Astrocyte of the spinal cord (primary cell): ENCODE measurements around the gene GPR82.
"Not testable (repeated sequence)": the region's sequence is repeated elsewhere in the genome, so short reads cannot be mapped to it uniquely, and the experiment has no call there.

Experiments used
- DNase-seq: peaks from one replicate; pipeline ENCODE4 v3.0.0; 2011; ENCODE audit warnings: low read depth, low spot score
- H3K4me3 ChIP-seq: 2 replicates; pipeline ENCODE4 v1.5.1; 2011; ENCODE audit warnings: low read depth, mild to moderate bottlenecking, low read length, moderate library complexity
- in situ Hi-C: cut with HindIII; loops from 2 replicates; pipeline ENCODE4 v1.10.0; 2017; ENCODE audit warnings: low sequenced_read_pairs
- TF ChIP-seq, protein P1 (sequence below): IDR thresholded peaks from 2 replicates; pipeline ENCODE4 v1.5.1; 2012; ENCODE audit warnings: low read depth, mild to moderate bottlenecking, low read length, inconsistent platforms

GPR82 gene

DNA sequence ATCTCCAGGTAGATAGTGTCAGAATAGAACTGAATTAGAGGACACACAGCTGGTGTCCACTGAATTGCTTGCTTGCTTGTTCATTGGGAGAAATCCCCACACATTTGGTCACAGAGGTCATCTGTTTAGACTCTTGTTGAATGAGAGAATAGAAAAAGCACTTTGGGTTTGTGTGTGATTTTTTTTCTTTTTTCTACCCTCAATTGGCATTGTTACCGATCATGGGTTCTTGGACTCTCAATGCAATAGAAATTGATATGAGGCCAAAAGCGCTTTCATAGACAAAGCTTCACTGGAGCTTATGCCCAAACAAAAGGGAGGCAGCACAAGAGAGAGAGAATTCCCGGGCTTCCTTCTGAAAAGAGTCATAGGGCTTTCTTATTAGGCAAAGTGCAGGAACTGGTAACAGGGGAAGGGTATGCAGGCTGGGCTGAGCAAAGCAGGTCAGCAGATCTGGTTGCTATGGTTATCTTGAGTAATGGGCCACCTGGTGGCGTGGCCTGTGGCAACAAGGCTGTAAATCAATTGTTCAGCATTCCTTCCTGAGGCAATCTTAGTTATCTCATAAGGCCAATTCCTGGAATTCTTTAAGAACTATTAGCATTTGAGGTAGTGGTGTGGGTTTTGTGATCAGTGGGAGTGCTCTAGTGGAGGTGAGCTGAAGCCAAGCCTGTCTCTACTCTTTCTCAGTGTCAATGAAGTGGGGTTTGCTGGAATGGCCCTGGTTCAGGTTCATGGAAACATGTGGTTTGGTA, 5.3 kb upstream of the GPR82 start:
- peak; percentile 30 for DNase-seq
- no peak overlapping the region for H3K4me3 ChIP-seq
- in situ Hi-C loops: no loop called here
- TF ChIP-seq, protein P1, sequence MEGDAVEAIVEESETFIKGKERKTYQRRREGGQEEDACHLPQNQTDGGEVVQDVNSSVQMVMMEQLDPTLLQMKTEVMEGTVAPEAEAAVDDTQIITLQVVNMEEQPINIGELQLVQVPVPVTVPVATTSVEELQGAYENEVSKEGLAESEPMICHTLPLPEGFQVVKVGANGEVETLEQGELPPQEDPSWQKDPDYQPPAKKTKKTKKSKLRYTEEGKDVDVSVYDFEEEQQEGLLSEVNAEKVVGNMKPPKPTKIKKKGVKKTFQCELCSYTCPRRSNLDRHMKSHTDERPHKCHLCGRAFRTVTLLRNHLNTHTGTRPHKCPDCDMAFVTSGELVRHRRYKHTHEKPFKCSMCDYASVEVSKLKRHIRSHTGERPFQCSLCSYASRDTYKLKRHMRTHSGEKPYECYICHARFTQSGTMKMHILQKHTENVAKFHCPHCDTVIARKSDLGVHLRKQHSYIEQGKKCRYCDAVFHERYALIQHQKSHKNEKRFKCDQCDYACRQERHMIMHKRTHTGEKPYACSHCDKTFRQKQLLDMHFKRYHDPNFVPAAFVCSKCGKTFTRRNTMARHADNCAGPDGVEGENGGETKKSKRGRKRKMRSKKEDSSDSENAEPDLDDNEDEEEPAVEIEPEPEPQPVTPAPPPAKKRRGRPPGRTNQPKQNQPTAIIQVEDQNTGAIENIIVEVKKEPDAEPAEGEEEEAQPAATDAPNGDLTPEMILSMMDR: no peak

- in situ Hi-C loops, DNase-seq, H3K4me3 ChIP-seq: not testable (repeated sequence)
Observed at GRCh38 chrX:41719610-41720009, 4.4 kb upstream of the GPR82 start.

DNA sequence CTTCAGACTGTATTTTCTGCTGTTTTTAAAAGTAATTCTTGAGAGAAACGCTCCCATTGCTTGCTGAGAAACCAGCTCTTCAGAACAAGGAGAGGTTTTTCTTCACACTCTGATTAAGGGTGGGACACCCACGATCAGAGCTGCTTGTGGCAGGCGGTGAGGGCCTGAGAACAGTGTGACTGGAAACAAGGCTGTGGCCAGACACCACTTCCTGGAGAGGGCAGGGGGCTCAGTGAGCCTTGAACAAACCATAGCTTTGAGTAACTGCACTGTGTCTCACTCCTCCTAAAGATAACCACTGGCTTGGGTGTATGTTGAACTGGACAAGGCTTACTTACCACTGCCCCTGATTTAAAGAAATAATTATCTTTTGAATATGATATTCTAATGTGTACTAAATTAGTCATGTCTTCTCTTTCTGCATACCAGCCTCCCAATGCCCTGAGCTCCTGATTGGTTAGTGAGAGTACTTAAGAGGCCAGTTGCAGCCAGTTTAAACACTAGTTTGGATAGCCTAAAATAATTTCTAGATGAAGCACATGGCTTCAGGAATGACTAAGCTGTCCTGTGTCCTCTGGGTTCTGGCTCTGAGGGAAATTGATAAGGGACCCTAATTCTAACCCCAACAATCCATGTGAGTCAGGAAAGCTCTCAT, 3.7 kb upstream of the GPR82 start:
- H3K4me3 ChIP-seq: no peak overlapping the region
- in situ Hi-C loops: no loop called here
- no peak for DNase-seq
- TF ChIP-seq, protein P1: no peak

- TF ChIP-seq, protein P1: no peak
- no peak for DNase-seq
- no peak overlapping the region for H3K4me3 ChIP-seq
- in situ Hi-C loops: no loop called here
Observed at GRCh38 chrX:41721590-41721989, 2.4 kb upstream of the GPR82 start.

DNA sequence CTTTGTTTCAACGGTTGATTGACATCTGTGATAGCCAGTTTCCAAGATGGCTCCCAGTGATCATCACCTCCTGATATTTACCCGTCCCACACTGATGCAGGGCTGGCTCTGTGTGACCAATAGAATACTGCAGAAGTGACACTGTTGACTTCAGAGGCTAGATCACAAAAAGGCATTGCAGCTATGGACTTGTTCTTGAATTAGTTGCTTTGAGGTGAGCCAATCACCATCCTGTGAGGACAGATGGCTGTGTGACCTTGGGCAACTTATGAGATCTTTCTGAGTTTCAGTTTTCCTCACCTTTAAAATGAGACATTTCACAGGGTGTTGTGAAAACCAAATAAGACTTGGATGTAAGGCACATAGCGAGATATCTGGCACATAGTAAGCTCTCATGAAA, 1.8 kb upstream of the GPR82 start:
- in situ Hi-C loops: no loop called here
- TF ChIP-seq, protein P1: no peak
- H3K4me3 ChIP-seq: no peak overlapping the region
- DNase-seq: no peak

DNA sequence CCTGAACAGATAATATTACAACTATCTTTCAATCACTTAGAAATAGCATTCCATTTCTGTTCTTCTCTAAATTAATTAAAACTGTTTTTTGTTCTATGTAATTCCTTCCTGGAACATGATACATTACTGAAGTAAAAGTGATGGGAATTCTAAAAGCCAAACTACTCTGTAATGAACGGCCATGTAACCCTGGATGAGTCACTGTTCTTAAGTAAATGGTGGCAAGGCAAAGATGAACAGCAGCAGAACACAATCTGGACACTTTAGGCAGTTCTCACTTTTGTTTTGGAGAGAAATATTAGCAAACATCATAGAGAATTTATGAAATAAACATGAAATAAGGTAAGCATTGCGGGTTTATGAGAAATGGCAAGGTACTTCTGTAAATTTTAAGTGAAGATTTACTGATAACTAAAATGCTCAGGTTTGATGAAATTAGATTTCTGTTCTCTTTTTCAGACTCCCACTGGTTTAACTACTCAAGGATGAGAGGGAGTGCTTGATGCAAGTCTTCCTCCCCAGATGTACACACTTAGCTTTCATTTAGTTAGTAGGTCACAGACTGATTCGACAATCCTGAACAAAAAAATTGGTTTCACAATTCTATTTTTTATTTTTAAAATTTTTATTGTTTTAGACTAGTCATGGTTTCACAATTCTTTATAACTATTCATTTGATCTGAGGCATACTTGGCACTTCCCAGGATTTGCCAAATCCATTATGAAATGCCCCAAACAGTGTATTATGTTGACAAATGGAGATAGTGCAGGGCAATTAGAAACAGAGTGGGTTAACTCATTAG, 964 bp upstream of the GPR82 start:
- peak; percentile 33 for DNase-seq
- no peak overlapping the region for H3K4me3 ChIP-seq
- in situ Hi-C loops: no loop called here
- TF ChIP-seq, protein P1: no peak
